Measurements from ENCODE around the gene RICTOR.

- TF ChIP-seq BHLHE40 (IDR thresholded peaks at IDR 0.05; ENCODE audit: borderline replicate concordance) (no peak), SP1 (IDR thresholded peaks at IDR 0.05) (no peak), FOXM1 (IDR thresholded peaks at IDR 0.05; ENCODE audit: borderline replicate concordance) (no peak), ELF4 (IDR thresholded peaks at IDR 0.05) (no peak), NFRKB (IDR thresholded peaks at IDR 0.05) (no peak), TARDBP (IDR thresholded peaks at IDR 0.05) (no peak), PKNOX1 (IDR thresholded peaks at IDR 0.05) (no peak), FOXA1 (IDR thresholded peaks at IDR 0.05) (no peak), SUZ12 (IDR thresholded peaks at IDR 0.05) (no peak), ZNF384 (IDR thresholded peaks at IDR 0.05) (no peak), ARNT (IDR thresholded peaks at IDR 0.05) (no peak), L3MBTL2 (conservative IDR thresholded peaks at IDR 0.05) (no peak)
Observed at GRCh38 chr5:38889424-38889823, 184.8 kb downstream of the RICTOR start.

Measured in HEK293T (cell line).